GM23338 (cell line): Measurements from ENCODE around the gene CAPN15. TPM values are rescaled to one million over a fixed set of nuclear protein-coding genes. Genes with fewer than 3 reads are reported as not detected.

Source experiments
- ATAC-seq: fragments of 200-7000 bp; cut with Tn5 transposase; 3 replicates; pipeline ENCODE4 v1.9.1; 2020
- DNase-seq: peaks from one replicate; pipeline ENCODE4 v3.0.0-alpha.2; 2015; ENCODE audit warnings: low spot score
- H2AFZ ChIP-seq: fragments of 200-600 bp; sonication (generic); 2 replicates; pipeline ENCODE4 v1.8.0; 2016; ENCODE audit warnings: antibody characterized with exemption, mild to moderate bottlenecking, moderate library complexity
- H3F3A ChIP-seq: fragments of 200-600 bp; sonication (generic); replicated peaks from 2 replicates; pipeline ENCODE4 v1.8.0; 2017; ENCODE audit warnings: antibody characterized with exemption, mixed run types, low read depth
- H3K27ac ChIP-seq: fragments of 200-600 bp; sonication (generic); 2 replicates; pipeline ENCODE4 v1.6.1; 2016; ENCODE audit warnings: low read depth
- H3K27me3 ChIP-seq: fragments of 200-600 bp; sonication (generic); 2 replicates; pipeline ENCODE4 v1.8.0; 2016; ENCODE audit warnings: mild to moderate bottlenecking, mixed run types, moderate library complexity; ENCODE audit not compliant: insufficient read depth
- H3K36me3 ChIP-seq: fragments of 200-600 bp; sonication (generic); 2 replicates; pipeline ENCODE4 v1.8.0; 2016; ENCODE audit warnings: mild to moderate bottlenecking; ENCODE audit not compliant: insufficient read depth
- H3K4me1 ChIP-seq: fragments of 200-600 bp; sonication (generic); 2 replicates; pipeline ENCODE4 v1.8.0; 2016; ENCODE audit warnings: mild to moderate bottlenecking, moderate library complexity; ENCODE audit not compliant: insufficient read depth
- H3K4me2 ChIP-seq: fragments of 200-600 bp; sonication (generic); 2 replicates; pipeline ENCODE4 v1.7.1; 2017; ENCODE audit warnings: mixed run types
- H3K4me3 ChIP-seq: fragments of 200-600 bp; sonication (generic); 2 replicates; pipeline ENCODE4 v1.6.1; 2016; ENCODE audit warnings: mixed run types
- H3K79me2 ChIP-seq: fragments of 200-600 bp; sonication (generic); replicated peaks from 2 replicates; pipeline ENCODE4 v1.8.0; 2017; ENCODE audit warnings: mild to moderate bottlenecking; ENCODE audit not compliant: insufficient read depth
- H3K9me2 ChIP-seq: fragments of 200-600 bp; sonication (generic); 2 replicates; pipeline ENCODE4 v1.8.0; 2017; ENCODE audit not compliant: insufficient read depth
- H4K20me1 ChIP-seq: fragments of 200-600 bp; sonication (generic); replicated peaks from 2 replicates; pipeline ENCODE4 v1.8.0; 2017; ENCODE audit warnings: mild to moderate bottlenecking; ENCODE audit not compliant: insufficient read depth
- H3K27ac Mint-ChIP-seq: 2 replicates; pipeline ENCODE4 v1.8.0; 2020; ENCODE audit warnings: inconsistent platforms, mild to moderate bottlenecking, moderate library complexity, mixed read lengths
- H3K27me3 Mint-ChIP-seq: 3 replicates; pipeline ENCODE4 v1.8.0; 2022; ENCODE audit warnings: low read depth, mild to moderate bottlenecking, moderate library complexity, mixed read lengths, inconsistent platforms; ENCODE audit not compliant: insufficient read depth, poor library complexity
- H3K36me3 Mint-ChIP-seq: 3 replicates; pipeline ENCODE4 v1.8.0; 2021; ENCODE audit warnings: low read depth, mild to moderate bottlenecking, inconsistent platforms, moderate library complexity, mixed read lengths
- H3K4me1 Mint-ChIP-seq: 3 replicates; pipeline ENCODE4 v1.8.0; 2020; ENCODE audit warnings: mild to moderate bottlenecking, inconsistent platforms, mixed read lengths
- H3K4me3 Mint-ChIP-seq: 3 replicates; pipeline ENCODE4 v1.8.0; 2021; ENCODE audit warnings: moderate library complexity, mild to moderate bottlenecking, inconsistent platforms, mixed read lengths
- H3K9me3 Mint-ChIP-seq: 3 replicates; pipeline ENCODE4 v1.8.0; 2020; ENCODE audit warnings: moderate library complexity, mild to moderate bottlenecking, inconsistent platforms, mixed read lengths
- CREB1 ChIP-seq: fragments of 250-450 bp; sonication (Bioruptor Pico); IDR thresholded peaks from 2 replicates; pipeline ENCODE4 v1.5.0; 2020; ENCODE audit warnings: low read depth, mild to moderate bottlenecking, moderate library complexity
- EZH2 ChIP-seq: fragments of 200-600 bp; sonication (generic); IDR thresholded peaks from one replicate; pipeline ENCODE4 v1.8.0; 2017; ENCODE audit warnings: antibody characterized with exemption, mild to moderate bottlenecking, low read depth; ENCODE audit not compliant: unreplicated experiment
- EZH2phosphoT487 ChIP-seq: fragments of 200-600 bp; sonication (generic); IDR thresholded peaks from one replicate; pipeline ENCODE4 v1.8.1; 2018; ENCODE audit warnings: antibody characterized with exemption; ENCODE audit not compliant: unreplicated experiment
- JUNB ChIP-seq: IDR thresholded peaks from one replicate; pipeline ENCODE4 v1.6.1; 2016; ENCODE audit warnings: antibody characterized with exemption; ENCODE audit not compliant: unreplicated experiment
- NANOG ChIP-seq: IDR thresholded peaks from 2 replicates; pipeline ENCODE4 v1.6.1; 2016; ENCODE audit warnings: antibody characterized with exemption, borderline replicate concordance
- POLR2AphosphoS5 ChIP-seq: IDR thresholded peaks from 2 replicates; pipeline ENCODE4 v1.6.1; 2016; ENCODE audit warnings: antibody characterized with exemption, low read depth
- STAT1 ChIP-seq: IDR thresholded peaks from one replicate; pipeline ENCODE4 v1.6.1; 2016; ENCODE audit warnings: antibody characterized with exemption; ENCODE audit not compliant: unreplicated experiment
- ZNF114 ChIP-seq: fragments of 250-450 bp; sonication (Bioruptor Pico); IDR thresholded peaks from 2 replicates; pipeline ENCODE4 v1.5.0; 2020; ENCODE audit warnings: mild to moderate bottlenecking, moderate library complexity
- ZNF331 ChIP-seq: fragments of 250-450 bp; sonication (Bioruptor Pico); IDR thresholded peaks from 2 replicates; pipeline ENCODE4 v1.5.0; 2020; ENCODE audit warnings: low read depth, mild to moderate bottlenecking, moderate library complexity
- ZNF462 ChIP-seq: fragments of 250-450 bp; sonication (Bioruptor Pico); IDR thresholded peaks from 2 replicates; pipeline ENCODE4 v1.5.0; 2020; ENCODE audit warnings: mild to moderate bottlenecking, moderate library complexity
- polyA plus RNA-seq: library from polyadenylated mRNA; unstranded; fragments of >200 nt; fragmentation: Nextera tagmentation; extraction: Ambion mirVana; gene quantifications from 2 replicates; pipeline ENCODE4 v1.2.1, GENCODE V29; 2016
- total RNA-seq: library from RNA; depleted of rRNA; stranded (reverse); fragments of >200 nt; shearing (Covaris generic); gene quantifications from 2 replicates; pipeline ENCODE4 v1.2.3, GENCODE V29; 2014
- TF ChIP-seq, protein P1 (sequence below), 2 experiments: fragments of 200-600 bp in 1 of 2; sonication (generic) in 1 of 2; conservative IDR thresholded peaks; 2 replicates each; pipeline versions ENCODE4 v1.5.1 to v1.6.1; 2016 to 2017; ENCODE audit warnings: antibody characterized with exemption in 2 of 2, low read depth in 2 of 2, mild to moderate bottlenecking in 2 of 2, moderate library complexity in 1 of 2
- TF ChIP-seq, protein P2 (sequence below): IDR thresholded peaks from 2 replicates; pipeline ENCODE4 v1.6.1; 2016; ENCODE audit warnings: antibody characterized with exemption
- TF ChIP-seq, protein P3 (sequence below): IDR thresholded peaks from one replicate; pipeline ENCODE4 v1.6.1; 2018; ENCODE audit warnings: antibody characterized with exemption; ENCODE audit not compliant: unreplicated experiment

Gene CAPN15
- total and polyA plus RNA-seq, 2 experiments from 2014 or later, result 27.3 to 164 TPM

DNA sequence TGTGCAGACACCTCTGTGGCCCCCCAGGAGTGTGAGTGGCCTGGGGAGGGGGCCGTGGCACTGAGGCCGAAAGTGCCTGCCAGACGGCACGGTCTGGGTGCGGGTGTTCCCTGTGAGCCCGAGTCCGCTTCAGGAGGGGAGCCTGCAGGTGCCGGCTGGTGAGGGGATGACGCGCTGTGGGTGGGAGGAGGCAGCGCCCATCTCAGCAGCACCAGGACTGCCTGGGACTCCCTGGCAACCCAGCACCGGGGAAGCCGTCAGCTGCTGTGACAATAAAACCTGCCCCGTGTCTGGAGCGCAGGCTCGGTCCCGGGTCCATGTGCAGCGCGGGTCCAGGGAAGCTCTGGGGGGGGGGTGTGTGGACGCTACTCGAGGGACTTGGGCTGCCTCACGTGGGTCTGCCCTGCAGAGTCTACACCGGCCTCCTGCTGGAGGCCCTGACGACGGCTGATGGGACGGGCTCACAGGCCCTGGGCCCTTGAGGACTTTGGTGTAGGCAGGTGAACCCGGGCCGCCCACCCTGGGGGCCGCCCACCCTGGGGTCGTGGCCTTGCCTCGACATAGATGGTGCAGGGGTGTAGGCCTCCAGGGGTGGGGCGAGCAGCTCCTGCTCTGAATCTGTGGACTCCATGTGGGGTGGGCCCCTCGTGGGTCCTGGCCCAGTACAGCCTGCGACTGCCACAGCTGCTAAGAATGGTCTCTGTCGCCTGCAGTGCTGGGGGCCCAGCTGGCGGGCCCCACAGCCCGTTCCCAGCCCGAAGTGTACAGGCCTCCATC, 56.5 kb downstream of the CAPN15 start:
- H3K4me3 ChIP-seq, result peak overlapping the region; percentile 44; the same call in 1 of the 2 replicates
- H3K36me3 Mint-ChIP-seq, result no peaks in the 10 kb centered on the region
- TF ChIP-seq, protein P1, sequence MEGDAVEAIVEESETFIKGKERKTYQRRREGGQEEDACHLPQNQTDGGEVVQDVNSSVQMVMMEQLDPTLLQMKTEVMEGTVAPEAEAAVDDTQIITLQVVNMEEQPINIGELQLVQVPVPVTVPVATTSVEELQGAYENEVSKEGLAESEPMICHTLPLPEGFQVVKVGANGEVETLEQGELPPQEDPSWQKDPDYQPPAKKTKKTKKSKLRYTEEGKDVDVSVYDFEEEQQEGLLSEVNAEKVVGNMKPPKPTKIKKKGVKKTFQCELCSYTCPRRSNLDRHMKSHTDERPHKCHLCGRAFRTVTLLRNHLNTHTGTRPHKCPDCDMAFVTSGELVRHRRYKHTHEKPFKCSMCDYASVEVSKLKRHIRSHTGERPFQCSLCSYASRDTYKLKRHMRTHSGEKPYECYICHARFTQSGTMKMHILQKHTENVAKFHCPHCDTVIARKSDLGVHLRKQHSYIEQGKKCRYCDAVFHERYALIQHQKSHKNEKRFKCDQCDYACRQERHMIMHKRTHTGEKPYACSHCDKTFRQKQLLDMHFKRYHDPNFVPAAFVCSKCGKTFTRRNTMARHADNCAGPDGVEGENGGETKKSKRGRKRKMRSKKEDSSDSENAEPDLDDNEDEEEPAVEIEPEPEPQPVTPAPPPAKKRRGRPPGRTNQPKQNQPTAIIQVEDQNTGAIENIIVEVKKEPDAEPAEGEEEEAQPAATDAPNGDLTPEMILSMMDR (conservative IDR thresholded peaks at IDR 0.05; ENCODE audit: low read depth in 2 of 2), result no peak
- TF ChIP-seq EZH2, result no peak
- TF ChIP-seq EZH2phosphoT487, result no peak
- TF ChIP-seq STAT1, result no peak
- TF ChIP-seq ZNF331 (CRISPR knock-in tag), result no peak
- TF ChIP-seq JUNB, result no peak
- no peak for TF ChIP-seq ZNF114 (CRISPR knock-in tag)
- no peak for TF ChIP-seq ZNF462 (CRISPR knock-in tag)
- no peak for TF ChIP-seq CREB1 (CRISPR knock-in tag)
- TF ChIP-seq, protein P2, sequence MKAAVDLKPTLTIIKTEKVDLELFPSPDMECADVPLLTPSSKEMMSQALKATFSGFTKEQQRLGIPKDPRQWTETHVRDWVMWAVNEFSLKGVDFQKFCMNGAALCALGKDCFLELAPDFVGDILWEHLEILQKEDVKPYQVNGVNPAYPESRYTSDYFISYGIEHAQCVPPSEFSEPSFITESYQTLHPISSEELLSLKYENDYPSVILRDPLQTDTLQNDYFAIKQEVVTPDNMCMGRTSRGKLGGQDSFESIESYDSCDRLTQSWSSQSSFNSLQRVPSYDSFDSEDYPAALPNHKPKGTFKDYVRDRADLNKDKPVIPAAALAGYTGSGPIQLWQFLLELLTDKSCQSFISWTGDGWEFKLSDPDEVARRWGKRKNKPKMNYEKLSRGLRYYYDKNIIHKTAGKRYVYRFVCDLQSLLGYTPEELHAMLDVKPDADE, result no peak
- no peak; the same call in 1 of the 2 replicates for TF ChIP-seq POLR2AphosphoS5
- TF ChIP-seq NANOG, result no peak
- TF ChIP-seq, protein P3, sequence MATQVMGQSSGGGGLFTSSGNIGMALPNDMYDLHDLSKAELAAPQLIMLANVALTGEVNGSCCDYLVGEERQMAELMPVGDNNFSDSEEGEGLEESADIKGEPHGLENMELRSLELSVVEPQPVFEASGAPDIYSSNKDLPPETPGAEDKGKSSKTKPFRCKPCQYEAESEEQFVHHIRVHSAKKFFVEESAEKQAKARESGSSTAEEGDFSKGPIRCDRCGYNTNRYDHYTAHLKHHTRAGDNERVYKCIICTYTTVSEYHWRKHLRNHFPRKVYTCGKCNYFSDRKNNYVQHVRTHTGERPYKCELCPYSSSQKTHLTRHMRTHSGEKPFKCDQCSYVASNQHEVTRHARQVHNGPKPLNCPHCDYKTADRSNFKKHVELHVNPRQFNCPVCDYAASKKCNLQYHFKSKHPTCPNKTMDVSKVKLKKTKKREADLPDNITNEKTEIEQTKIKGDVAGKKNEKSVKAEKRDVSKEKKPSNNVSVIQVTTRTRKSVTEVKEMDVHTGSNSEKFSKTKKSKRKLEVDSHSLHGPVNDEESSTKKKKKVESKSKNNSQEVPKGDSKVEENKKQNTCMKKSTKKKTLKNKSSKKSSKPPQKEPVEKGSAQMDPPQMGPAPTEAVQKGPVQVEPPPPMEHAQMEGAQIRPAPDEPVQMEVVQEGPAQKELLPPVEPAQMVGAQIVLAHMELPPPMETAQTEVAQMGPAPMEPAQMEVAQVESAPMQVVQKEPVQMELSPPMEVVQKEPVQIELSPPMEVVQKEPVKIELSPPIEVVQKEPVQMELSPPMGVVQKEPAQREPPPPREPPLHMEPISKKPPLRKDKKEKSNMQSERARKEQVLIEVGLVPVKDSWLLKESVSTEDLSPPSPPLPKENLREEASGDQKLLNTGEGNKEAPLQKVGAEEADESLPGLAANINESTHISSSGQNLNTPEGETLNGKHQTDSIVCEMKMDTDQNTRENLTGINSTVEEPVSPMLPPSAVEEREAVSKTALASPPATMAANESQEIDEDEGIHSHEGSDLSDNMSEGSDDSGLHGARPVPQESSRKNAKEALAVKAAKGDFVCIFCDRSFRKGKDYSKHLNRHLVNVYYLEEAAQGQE, result no peak
- peaks cover 5% of the 10 kb centered on the region; the same call in 1 of the 2 replicates for H3K4me1 ChIP-seq
- ATAC-seq, result peak; percentile 15
- H3K36me3 ChIP-seq, result no peaks in the 10 kb centered on the region
- DNase-seq, result peak; percentile 42
- H3F3A ChIP-seq, result peaks cover 13% of the 10 kb centered on the region; the same call in 1 of the 2 replicates
- H3K4me3 Mint-ChIP-seq, result peak overlapping the region; percentile 24; the same call in 1 of the 3 replicates
- no peak overlapping the region for H3K27ac Mint-ChIP-seq
- H3K27me3 ChIP-seq, result peaks cover 30% of the 10 kb centered on the region
- no peaks in the 10 kb centered on the region for H3K9me2 ChIP-seq
- H3K9me3 Mint-ChIP-seq, result no peaks in the 10 kb centered on the region; the same call in 2 of the 3 replicates
- H4K20me1 ChIP-seq, result peaks cover 12% of the 10 kb centered on the region
- H3K4me2 ChIP-seq, result peak overlapping the region; percentile 74
- peaks cover 23% of the 10 kb centered on the region for H3K27me3 Mint-ChIP-seq
- H3K27ac ChIP-seq, result no peak overlapping the region
- H2AFZ ChIP-seq, result no peak overlapping the region
- H3K4me1 Mint-ChIP-seq, result peaks cover 7% of the 10 kb centered on the region
- H3K79me2 ChIP-seq, result peaks cover 8% of the 10 kb centered on the region
